HUES48 (cell line): ENCODE measurements around the gene NNAT.
"Not testable (repeated sequence)": the region's sequence is repeated elsewhere in the genome, so short reads cannot be mapped to it uniquely, and the experiment has no call there.

Experiments used
- H3K27ac ChIP-seq: one replicate; pipeline ENCODE4 v1.7.0; 2013; ENCODE audit warnings: low read depth, low read length, inconsistent platforms
- H3K27me3 ChIP-seq: 2 replicates; pipeline ENCODE4 v1.6.1; 2013; ENCODE audit warnings: mild to moderate bottlenecking, low read length; ENCODE audit not compliant: control insufficient read depth, insufficient read depth
- H3K36me3 ChIP-seq: 2 replicates; pipeline ENCODE4 v1.6.1; 2013; ENCODE audit warnings: low read length; ENCODE audit not compliant: control insufficient read depth, insufficient read depth
- H3K4me1 ChIP-seq: 2 replicates; pipeline ENCODE4 v1.6.1; 2013; ENCODE audit warnings: mild to moderate bottlenecking, low read length; ENCODE audit not compliant: control insufficient read depth, insufficient read depth
- H3K4me3 ChIP-seq: 2 replicates; pipeline ENCODE4 v1.5.1; 2013; ENCODE audit warnings: mild to moderate bottlenecking, low read depth, low read length
- H3K9ac ChIP-seq: 2 replicates; pipeline ENCODE4 v1.6.1; 2013; ENCODE audit warnings: mild to moderate bottlenecking, low read depth, low read length, moderate library complexity
- H3K9me3 ChIP-seq: 2 replicates; pipeline ENCODE4 v1.6.1; 2013; ENCODE audit warnings: low read length; ENCODE audit not compliant: control insufficient read depth, insufficient read depth

The NNAT gene

DNA sequence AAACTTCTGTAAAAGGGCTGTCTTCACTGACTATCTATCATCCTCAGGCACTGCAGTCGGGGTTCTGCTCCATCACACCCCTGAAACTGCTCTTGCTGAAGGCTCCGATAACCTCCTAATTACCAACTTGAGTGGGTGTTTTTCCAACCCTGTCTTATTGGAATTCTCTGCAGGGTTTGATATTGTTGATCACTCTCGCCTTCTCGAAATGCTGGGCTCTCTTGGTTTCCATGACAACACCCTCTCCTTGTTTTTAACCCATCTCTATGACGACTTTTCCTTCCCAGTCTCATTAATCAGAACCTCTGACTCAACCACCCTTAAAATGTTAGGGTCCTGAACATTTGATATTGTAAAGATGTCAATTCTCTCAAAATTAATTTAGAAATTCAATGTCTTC is 39.4 kb upstream of the NNAT start:
- Histone ChIP-seq H3K27me3 (no peaks in the 10 kb centered on the region), H3K4me3 (no peak overlapping the region), H3K36me3 (no peaks in the 10 kb centered on the region), H3K4me1 (peaks cover 3% of the 10 kb centered on the region; the same call in 1 of the 2 replicates), H3K9me3 (peaks cover 5% of the 10 kb centered on the region), H3K27ac (no peak overlapping the region), H3K9ac (no peak overlapping the region)

DNA sequence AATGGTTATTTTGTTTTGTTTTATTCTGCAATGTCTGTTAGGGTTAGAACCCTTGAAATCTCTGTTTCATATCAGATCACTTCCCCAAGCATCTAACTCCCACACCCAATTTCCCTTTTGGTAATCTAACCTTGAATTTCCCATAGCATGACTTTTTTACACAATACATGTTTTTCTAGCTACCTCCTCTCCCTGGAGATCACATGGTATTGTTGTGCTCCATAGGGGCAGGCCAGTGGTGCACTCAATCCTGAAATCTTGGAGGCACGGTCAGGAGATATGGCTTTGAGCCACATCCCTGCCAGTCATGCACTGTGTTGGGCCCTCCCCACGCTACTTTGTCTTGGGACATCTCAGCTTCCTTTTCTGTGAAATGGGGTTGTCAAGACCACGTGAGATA is 36.7 kb upstream of the NNAT start:
- Histone ChIP-seq H3K4me1 (peaks cover 8% of the 10 kb centered on the region; the same call in 1 of the 2 replicates), H3K4me3 (no peak overlapping the region), H3K9ac (no peak overlapping the region), H3K27ac (no peak overlapping the region), H3K27me3 (no peaks in the 10 kb centered on the region), H3K36me3 (no peaks in the 10 kb centered on the region), H3K9me3 (peaks cover 5% of the 10 kb centered on the region)

DNA sequence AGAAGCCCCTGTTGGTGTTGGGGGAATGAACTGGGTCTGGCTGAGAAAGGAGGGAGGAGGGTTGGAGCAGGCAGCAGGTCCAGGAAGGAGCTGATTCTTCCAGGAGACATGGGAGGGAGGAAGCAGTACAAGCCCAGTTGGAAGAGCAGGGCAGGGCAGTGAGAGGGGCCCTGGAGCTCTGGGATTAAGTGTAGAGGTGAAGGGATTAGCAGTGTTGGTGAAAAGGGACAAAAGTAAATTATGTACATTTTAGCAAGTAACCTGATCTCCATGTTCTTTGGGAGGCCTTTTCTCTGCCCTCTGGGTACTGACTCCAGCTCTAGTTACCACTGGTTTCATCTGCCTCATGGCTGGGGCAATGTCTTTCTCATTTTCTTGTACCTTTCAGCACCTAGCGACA is 34.8 kb upstream of the NNAT start:
- H3K9me3 ChIP-seq, H3K27ac ChIP-seq, H3K36me3 ChIP-seq, H3K9ac ChIP-seq, H3K4me3 ChIP-seq, H3K27me3 ChIP-seq: not testable (repeated sequence)
- peaks cover 10% of the 10 kb centered on the region; the same call in 1 of the 2 replicates for H3K4me1 ChIP-seq

DNA sequence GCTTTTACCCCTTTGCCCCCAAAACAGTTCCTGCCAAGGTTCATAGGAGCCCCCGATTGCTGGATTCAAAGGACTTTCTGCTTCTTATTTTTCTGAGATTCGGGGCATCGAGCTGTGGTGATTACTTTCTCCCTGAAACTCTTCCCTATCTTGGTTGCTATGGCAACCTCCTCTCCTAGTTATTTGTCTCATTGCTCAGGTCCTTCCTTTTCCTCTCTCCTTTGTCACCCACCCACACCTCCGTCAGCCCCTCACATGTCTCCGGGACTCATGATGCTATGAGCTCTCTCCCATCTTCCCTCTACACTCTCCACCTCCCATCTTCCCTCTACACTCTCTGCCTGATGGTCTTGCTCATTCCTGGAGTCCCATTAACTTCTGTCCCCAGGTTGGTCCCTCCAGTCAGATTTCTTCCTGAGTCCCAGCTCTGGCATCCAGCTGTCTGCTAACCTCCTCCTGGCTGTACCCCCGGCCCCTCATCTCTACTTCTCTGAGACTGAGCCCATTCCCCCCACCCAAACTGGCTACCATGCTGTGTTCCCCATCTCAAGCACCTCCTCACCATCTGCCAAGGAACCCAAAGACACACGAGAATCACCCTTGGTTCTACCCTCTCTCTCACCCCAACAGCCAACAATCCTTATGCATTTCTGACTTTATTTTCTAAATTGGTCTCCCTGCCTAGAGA is 30.2 kb upstream of the NNAT start:
- Histone ChIP-seq H3K4me3 (no peak overlapping the region), H3K27me3 (no peaks in the 10 kb centered on the region), H3K9ac (no peak overlapping the region), H3K36me3 (no peaks in the 10 kb centered on the region), H3K4me1 (peaks cover 10% of the 10 kb centered on the region; the same call in 1 of the 2 replicates), H3K9me3 (no peaks in the 10 kb centered on the region), H3K27ac (no peak overlapping the region)

DNA sequence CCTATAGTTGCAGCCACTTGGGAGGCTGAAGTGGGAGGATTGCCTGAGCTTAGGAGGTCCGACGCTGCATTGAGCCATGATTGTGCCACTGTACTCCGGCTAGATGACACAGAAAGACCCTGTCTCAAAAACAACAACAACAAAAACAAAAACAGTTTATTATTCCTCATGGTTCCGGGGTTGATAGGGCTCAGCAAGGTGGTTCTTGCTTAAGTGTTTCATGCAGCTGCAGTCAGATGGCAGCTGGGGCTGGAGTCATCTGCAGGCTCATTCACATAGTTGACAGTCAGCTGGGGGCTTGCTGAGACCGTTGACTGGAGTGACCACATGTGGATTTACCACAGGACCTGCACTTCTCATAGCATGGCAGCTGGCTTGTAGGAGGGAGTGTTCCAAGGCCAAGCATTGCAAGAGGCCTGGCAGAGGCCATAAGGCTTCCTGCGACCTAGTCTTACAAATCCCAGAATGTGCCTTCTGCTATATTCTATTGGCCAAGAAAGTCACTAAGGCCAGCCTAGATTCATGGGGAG is 28.9 kb upstream of the NNAT start:
- no peaks in the 10 kb centered on the region for H3K36me3 ChIP-seq
- no peak overlapping the region for H3K27ac ChIP-seq
- no peak overlapping the region for H3K9ac ChIP-seq
- no peak overlapping the region for H3K4me3 ChIP-seq
- peaks cover 5% of the 10 kb centered on the region; the same call in 1 of the 2 replicates for H3K4me1 ChIP-seq
- no peaks in the 10 kb centered on the region for H3K27me3 ChIP-seq
- no peaks in the 10 kb centered on the region for H3K9me3 ChIP-seq

DNA sequence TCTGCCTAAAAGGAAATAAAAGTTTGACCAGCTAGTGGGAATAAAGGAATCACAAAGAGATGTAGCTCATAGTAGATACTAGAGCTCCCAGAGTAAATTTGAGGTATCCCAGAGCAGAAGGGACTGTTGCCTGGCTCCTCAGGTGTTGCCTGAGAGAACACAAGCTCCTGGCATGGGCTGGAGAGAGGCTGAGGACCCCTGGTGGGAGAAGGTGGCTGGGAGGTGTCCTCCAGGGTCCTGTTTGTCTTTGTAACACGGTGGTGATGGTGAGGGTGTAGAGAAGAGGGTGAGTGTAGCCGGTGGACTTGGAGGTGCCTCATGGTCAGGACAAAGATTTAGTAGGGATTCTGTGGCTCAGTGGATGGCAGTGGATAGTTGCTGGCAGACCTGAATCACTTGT is 28.1 kb upstream of the NNAT start:
- Histone ChIP-seq H3K9me3 (no peaks in the 10 kb centered on the region), H3K4me1 (peaks cover 5% of the 10 kb centered on the region; the same call in 1 of the 2 replicates), H3K9ac (no peak overlapping the region), H3K27me3 (no peaks in the 10 kb centered on the region), H3K4me3 (no peak overlapping the region), H3K27ac (no peak overlapping the region), H3K36me3 (no peaks in the 10 kb centered on the region)

DNA sequence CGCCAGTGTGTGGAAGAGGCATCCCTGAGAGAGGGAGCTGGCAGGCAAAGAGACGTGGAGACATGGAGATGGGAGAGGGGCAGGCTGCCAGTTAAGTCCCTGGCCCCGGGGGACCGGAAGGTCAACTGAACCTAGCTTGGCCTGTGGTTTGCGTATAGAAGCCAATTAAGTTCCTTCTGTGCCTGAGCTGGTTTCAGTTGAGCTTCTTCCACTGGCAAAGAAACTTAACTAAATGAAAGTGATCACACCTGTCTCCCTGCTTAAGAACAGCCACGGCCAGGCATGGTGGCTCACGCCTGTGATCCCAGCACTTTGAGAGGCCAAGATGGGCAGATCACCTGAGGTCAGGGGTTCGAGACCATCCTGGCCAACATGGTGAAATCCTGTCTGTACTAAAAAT is 26.7 kb upstream of the NNAT start:
- Histone ChIP-seq H3K4me1 (peaks cover 3% of the 10 kb centered on the region; the same call in 1 of the 2 replicates), H3K4me3 (no peak overlapping the region), H3K36me3 (no peaks in the 10 kb centered on the region), H3K27ac (no peak overlapping the region), H3K9ac (no peak overlapping the region), H3K27me3 (no peaks in the 10 kb centered on the region), H3K9me3 (no peaks in the 10 kb centered on the region)

DNA sequence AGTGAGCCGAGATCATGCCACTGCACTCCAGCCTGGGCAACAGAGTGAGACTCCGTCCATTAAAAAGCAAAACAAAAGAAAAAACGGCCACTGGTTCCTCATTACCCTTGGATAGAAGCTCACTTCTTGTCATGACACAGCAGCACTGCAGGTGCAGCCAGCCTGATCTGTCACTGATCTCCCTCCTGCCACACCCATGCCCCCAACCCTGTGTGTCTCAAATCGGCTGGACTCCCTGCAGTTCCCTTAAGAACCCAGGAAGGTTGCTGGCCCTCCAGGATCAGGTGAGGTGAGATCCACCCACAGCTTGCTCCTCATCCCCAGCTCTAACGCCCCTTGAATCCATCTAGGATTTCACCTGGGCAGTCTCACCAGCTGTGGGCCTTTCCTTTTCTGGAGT is 26.3 kb upstream of the NNAT start:
- no peaks in the 10 kb centered on the region for H3K27me3 ChIP-seq
- H3K36me3 ChIP-seq = no peaks in the 10 kb centered on the region
- no peak overlapping the region for H3K27ac ChIP-seq
- no peaks in the 10 kb centered on the region for H3K4me1 ChIP-seq
- H3K4me3 ChIP-seq = no peak overlapping the region
- no peaks in the 10 kb centered on the region for H3K9me3 ChIP-seq
- no peak overlapping the region for H3K9ac ChIP-seq

DNA sequence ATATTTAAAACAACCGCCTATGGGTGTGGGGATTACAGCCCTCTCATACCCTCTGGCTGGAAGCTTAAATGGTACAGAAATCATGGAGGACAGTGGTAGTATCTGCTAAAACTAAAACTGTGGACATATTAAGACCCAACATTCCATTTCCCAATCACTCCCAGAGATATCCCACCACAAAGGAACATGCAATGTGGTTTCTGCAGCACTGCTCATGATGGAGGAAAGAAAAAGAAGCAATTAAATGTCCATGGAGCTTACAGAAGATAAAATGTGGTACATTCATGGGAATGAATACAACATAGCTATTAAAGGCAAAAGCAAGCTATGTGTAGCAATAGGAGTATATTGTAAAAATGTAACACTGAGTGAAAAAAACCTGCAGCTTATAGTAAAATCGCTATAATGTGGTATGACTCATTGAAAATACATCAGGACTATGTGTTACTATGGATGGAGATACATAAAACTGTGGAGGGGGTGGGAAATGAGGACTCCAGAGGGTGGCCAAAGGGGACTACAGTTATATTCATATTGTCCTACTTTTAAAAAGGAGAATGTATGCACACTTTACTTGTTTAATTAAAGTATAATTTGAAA is 22.9 kb upstream of the NNAT start:
- no peaks in the 10 kb centered on the region for H3K36me3 ChIP-seq
- H3K27ac ChIP-seq = no peak overlapping the region
- H3K9me3 ChIP-seq = no peaks in the 10 kb centered on the region
- H3K27me3 ChIP-seq = no peaks in the 10 kb centered on the region
- no peak overlapping the region for H3K9ac ChIP-seq
- no peak overlapping the region for H3K4me3 ChIP-seq
- no peaks in the 10 kb centered on the region for H3K4me1 ChIP-seq

DNA sequence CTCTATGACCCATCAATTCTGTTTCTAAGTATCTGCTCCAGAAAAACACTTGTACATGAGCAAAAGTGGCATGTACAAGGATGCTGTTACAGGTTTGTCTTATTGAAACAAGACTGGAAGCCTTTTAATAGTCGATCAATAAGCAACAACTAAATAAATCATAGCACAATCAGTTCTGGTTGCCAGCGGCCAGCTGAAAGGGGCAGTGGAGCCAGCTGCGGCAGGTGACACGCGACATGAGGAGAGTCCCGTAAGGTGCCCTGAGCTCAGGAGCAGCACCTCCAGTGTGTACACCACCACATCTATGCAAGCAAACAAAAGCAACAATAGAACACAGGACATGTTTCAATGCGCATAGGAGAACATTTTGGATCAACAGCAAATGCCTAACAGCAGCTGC is 20.7 kb upstream of the NNAT start:
- no peak overlapping the region for H3K27ac ChIP-seq
- no peaks in the 10 kb centered on the region for H3K9me3 ChIP-seq

DNA sequence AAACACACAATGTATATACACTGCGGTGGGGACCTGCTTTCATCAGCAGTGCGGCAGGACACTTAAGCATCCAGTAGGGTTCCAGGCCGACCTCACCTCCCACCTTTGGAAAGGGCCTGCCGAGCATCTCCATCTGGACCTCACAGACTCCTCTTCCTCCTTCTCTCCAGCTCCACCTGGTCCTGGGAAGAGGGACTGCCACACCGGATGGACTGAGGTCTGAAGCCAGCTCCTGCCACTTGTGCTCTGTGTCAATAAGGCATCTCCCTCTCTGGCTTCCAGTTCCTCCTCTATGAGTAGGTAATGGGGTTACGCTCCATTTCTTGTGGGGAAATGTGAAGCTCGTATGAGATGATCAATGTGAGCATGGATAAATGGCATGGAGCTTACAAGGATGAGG is 19.1 kb upstream of the NNAT start:
- Histone ChIP-seq H3K9ac (no peak overlapping the region), H3K4me3 (no peak overlapping the region), H3K9me3 (no peaks in the 10 kb centered on the region)

More for the DNA sequence above, 20.7 kb upstream of the NNAT start:
- peaks cover 9% of the 10 kb centered on the region; the same call in 1 of the 2 replicates for H3K4me1 ChIP-seq
- H3K9ac ChIP-seq = no peak overlapping the region
- H3K27me3 ChIP-seq = no peaks in the 10 kb centered on the region
- no peak overlapping the region for H3K4me3 ChIP-seq
- H3K36me3 ChIP-seq = no peaks in the 10 kb centered on the region

More for the DNA sequence above, 19.1 kb upstream of the NNAT start:
- Histone ChIP-seq H3K27ac (no peak overlapping the region), H3K4me1 (peaks cover 18% of the 10 kb centered on the region), H3K36me3 (no peaks in the 10 kb centered on the region), H3K27me3 (no peaks in the 10 kb centered on the region)
